Rectal smooth muscle tissue (tissue), 1 donor: ENCODE data around the gene TTLL3.
"Not testable (repeated sequence)": the region's sequence is repeated elsewhere in the genome, so short reads cannot be mapped to it uniquely, and the experiment has no call there.

Source experiments
- H3K27ac ChIP-seq: one replicate; pipeline ENCODE4 v1.7.0; 2013; ENCODE audit warnings: low read depth, low read length, inconsistent platforms
- H3K27me3 ChIP-seq: one replicate; pipeline ENCODE4 v1.7.0; 2013; ENCODE audit warnings: low read length; ENCODE audit not compliant: control insufficient read depth, insufficient read depth
- H3K36me3 ChIP-seq: one replicate; pipeline ENCODE4 v1.7.0; 2013; ENCODE audit warnings: low read length; ENCODE audit not compliant: control insufficient read depth, insufficient read depth
- H3K4me1 ChIP-seq: one replicate; pipeline ENCODE4 v1.7.0; 2013; ENCODE audit warnings: low read length; ENCODE audit not compliant: control insufficient read depth, insufficient read depth
- H3K4me3 ChIP-seq: one replicate; pipeline ENCODE4 v1.7.0; 2013; ENCODE audit warnings: low read length
- H3K9ac ChIP-seq: one replicate; pipeline ENCODE4 v1.7.0; 2013; ENCODE audit warnings: low read length

The TTLL3 gene

DNA sequence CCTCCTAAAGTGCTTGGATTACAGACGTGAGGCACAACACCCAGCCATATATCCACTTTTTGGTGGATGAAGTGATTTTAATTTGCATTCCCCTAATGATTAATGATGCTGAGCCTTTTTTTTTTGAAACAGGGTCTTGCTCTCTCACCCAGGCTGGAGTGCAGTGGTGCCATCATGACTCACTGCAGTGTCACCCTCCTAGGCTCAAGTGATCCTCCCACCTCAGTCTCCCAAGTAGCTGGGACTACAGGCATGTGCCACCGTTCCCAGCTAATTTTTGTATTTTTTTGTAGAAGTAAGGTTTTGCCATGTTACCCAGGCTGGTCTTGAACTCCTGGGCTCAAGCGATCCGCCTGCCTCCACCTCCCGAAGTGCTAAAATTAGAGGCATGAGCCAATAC is 62.0 kb downstream of the TTLL3 start:
- not testable (repeated sequence) for H3K4me3 ChIP-seq, H3K36me3 ChIP-seq, H3K27me3 ChIP-seq, H3K27ac ChIP-seq, H3K4me1 ChIP-seq, H3K9ac ChIP-seq

DNA sequence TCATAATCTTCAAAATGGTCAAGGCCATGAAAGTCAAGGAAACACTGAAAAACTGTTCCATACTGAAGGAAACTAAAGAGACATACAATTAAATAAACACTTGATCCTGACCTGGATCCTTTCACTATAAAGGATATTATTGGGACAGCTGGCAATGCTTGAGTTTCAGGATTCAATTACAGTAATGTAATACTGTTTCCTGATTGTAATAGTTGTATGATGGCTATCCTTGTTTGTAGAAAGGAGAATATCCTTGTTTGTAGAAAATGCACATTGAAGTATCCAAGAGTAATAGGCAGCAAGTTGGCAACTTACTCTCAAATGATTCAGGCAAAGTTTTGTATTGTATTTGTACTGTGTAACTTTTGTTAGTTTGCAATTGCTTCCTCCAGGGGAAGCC is 65.4 kb downstream of the TTLL3 start:
- Histone ChIP-seq H3K9ac (no peak overlapping the region), H3K36me3 (no peaks in the 10 kb centered on the region), H3K4me1 (no peaks in the 10 kb centered on the region), H3K27ac (no peak overlapping the region), H3K27me3 (no peaks in the 10 kb centered on the region), H3K4me3 (no peak overlapping the region)

DNA sequence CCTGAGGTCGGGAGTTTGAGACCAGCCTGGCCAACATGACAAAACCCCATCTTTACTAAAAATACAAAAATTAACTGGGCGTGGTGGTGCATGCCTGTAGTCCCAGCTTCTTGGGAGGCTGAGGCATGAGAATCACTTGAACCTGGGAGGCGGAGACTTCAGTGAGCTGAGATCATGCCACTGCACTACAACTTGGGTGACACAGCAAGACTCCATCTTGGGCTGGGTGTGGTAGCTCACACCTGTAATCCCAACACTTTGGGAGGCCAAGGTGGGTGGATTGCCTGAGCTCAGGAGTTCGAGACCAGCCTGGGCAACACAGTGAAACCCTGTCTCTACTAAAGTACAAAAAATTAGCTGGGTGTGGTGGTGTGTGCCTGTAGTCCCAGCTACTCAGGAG is 66.2 kb downstream of the TTLL3 start:
- H3K27ac ChIP-seq, H3K4me1 ChIP-seq, H3K36me3 ChIP-seq, H3K9ac ChIP-seq, H3K4me3 ChIP-seq, H3K27me3 ChIP-seq: not testable (repeated sequence)

DNA sequence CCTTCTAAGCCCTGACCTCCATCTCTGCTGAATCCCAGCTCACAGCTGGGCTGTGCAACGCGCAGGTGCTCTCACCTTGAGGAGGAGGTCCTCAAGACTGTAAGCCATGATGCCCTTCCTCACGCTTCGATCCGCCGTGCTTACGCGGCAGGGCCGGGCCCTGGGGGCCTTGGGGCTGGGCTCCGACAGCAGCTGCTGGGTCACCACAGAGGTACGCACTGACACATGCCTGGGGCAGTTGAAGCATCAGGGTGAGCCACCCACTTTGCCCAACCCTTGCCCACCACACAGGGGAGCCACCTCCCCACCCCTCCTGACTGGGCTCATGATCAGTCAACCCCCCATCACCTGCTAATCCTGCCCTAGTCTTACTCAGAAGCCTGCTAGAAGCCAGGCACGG is 66.9 kb downstream of the TTLL3 start:
- no peaks in the 10 kb centered on the region for H3K27me3 ChIP-seq
- no peaks in the 10 kb centered on the region for H3K4me1 ChIP-seq
- H3K9ac ChIP-seq = no peak overlapping the region
- no peaks in the 10 kb centered on the region for H3K36me3 ChIP-seq
- H3K4me3 ChIP-seq = no peak overlapping the region
- no peak overlapping the region for H3K27ac ChIP-seq

DNA sequence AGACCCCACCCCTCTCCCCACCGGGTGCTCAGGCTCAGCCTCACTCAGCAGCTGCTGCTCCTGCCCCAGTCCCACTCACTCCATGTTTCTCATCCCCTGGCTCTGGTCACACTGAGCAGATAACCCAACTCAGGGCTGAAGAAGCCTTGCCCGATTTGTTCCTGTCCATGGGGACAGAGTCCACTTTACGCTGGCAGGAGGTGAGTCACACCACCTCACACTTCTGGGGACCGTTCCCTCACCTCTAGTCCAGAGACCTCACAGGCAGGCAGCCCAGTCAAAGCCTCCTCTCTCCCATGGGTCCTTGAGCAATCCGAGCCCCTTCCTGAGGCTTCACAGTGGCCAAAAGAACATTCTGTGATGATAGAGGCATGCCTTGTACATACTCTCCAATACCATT is 68.6 kb downstream of the TTLL3 start:
- no peak overlapping the region for H3K4me3 ChIP-seq
- no peaks in the 10 kb centered on the region for H3K36me3 ChIP-seq
- H3K27me3 ChIP-seq = no peaks in the 10 kb centered on the region
- no peak overlapping the region for H3K27ac ChIP-seq
- H3K4me1 ChIP-seq = no peaks in the 10 kb centered on the region
- no peak overlapping the region for H3K9ac ChIP-seq

DNA sequence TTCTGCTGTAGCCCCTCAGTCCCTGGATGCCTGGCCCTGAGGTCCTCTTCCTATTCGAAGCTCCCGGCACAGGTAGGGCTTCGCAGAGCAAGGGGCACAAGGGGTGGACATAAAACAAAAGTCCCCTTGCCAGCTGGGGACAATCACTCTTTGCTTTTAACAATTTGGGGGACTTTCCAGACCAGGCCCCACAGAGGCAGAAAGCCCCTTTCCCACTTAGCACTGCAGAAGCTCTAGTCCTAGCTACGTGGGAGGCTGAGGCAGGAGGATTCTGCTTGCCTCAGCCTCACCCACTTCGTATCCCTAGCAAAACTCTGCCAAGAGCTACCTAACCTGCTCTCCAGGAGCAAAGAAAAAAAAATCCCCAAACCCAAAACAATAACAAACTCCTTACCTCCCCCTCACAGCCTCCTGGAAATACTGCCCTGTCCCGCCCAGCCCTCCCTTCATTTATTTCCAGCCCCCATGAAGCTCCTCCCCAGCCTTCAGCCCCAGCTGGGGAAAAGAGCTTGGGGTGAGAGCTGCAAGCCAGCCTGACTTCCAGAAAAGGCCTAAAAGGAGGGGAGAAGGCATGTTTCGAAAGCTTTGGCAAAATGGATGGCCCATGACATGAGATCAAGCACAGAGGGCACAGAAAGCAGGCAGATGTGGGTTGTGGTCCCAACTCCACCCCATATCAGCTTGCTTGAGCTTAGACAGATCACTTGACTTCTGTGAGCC is 69.9 kb downstream of the TTLL3 start, which contains the start of gene CIDEC:
Gene CIDEC, minus strand, starts transcription at position 424 of the 720 bp plus-strand sequence. CDS start 1,767 bp downstream, outside the sequence.
- H3K4me3 ChIP-seq = no peak within 1 kb of the TSS

DNA sequence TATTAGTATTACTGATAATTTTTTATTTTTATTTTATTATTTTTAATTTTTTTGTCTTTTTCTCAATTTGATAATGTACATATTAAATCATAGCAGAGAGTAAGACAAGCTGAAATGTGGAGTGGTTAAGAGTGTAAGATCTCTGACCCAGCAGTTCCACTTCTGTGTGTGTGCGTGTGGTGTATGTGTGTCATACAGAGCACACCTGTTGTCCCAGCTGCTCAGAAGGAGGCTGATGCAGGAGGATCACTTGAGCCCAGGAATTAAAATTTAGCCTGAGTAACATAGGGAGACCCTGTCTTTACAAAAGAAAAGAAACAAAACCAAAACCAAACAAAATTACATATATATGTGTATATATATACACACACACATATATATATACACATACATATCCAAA is 71.4 kb downstream of the TTLL3 start:
- H3K27me3 ChIP-seq = no peaks in the 10 kb centered on the region
- no peaks in the 10 kb centered on the region for H3K36me3 ChIP-seq
- H3K4me3 ChIP-seq = no peak overlapping the region
- H3K9ac ChIP-seq = no peak overlapping the region
- no peaks in the 10 kb centered on the region for H3K4me1 ChIP-seq
- no peak overlapping the region for H3K27ac ChIP-seq

More for the DNA sequence above, 69.9 kb downstream of the TTLL3 start, which contains the start of gene CIDEC:
- H3K4me1 ChIP-seq = no peaks in the 10 kb centered on the region
- H3K36me3 ChIP-seq = no peaks in the 10 kb centered on the region
- H3K27me3 ChIP-seq = no peaks in the 10 kb centered on the region
- no peak within 1 kb of the TSS for H3K27ac ChIP-seq
- no peak within 1 kb of the TSS for H3K9ac ChIP-seq

DNA sequence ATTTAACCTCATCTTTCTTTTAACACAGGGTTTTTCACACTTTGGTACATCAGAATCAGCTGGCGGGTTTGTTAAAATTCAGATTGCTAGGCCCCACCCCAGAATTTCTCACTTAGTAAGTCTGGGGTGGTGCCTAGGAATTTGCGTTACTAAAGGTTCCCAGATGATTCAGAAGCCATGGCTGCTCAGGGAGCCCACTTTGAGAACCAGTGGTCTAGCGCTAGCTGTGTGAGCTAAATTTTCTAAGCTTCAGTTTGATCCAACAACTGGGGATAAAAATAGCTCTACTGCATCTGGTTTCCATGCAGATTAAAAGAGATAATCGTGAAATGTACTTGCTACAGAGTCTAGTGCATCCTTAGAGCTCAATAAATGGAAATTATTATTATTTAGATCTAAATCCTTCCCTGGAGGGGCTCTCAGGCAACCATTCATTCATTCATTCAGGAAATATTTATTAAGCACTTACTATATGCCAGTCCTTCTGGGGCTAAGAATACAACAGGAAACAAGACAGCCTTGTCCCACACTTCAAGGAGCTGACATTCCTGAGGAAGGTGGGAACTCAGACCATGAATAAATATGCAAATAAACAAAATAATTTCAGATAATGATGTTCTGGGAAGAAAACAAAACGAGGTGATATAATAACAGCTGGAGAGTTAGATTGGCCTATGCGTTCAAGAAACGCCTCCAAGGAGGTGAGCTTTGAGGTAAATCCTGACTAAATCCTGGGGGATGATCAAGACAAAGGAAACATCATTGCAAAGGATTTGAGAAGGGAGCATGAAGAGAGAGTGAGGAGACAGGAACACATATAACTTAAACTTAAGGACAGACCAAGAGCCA is 73.9 kb downstream of the TTLL3 start:
- H3K27ac ChIP-seq = no peak overlapping the region
- no peaks in the 10 kb centered on the region for H3K27me3 ChIP-seq
- no peaks in the 10 kb centered on the region for H3K4me1 ChIP-seq
- H3K9ac ChIP-seq = no peak overlapping the region
- H3K4me3 ChIP-seq = no peak overlapping the region
- H3K36me3 ChIP-seq = no peaks in the 10 kb centered on the region

DNA sequence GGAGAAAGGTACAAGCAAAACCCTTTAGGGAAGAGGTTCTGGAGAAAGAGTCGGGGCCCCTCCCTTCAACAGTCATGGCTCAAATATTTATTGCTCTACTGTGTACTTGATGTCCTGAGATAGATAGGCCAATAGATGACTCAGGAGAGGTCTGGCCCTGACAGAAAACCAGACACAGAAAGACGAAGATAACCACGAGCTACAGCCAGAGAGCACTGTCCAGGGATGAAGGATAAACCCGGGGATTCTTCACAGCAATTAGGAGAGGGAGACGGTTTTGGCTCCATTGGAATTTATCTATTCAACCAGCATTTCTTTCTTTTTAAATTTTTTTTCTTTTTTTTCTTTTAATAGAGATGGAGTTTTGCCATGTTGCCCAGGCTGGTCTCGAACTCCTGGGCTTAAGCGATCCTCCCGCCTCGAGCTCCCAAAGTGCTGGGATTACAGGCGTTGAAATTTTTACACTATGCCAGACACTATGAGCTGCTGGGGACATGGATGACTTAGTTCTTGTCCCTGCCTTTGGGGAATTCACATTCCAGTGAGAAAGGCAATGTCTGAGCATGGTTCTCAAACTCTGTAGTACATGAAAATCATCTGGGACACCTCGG is 74.6 kb downstream of the TTLL3 start:
- H3K27me3 ChIP-seq = no peaks in the 10 kb centered on the region
- no peak overlapping the region for H3K9ac ChIP-seq
- no peak overlapping the region for H3K4me3 ChIP-seq
- H3K36me3 ChIP-seq = no peaks in the 10 kb centered on the region
- H3K27ac ChIP-seq = no peak overlapping the region
- no peaks in the 10 kb centered on the region for H3K4me1 ChIP-seq
